ENCODE results near the gene ATN1.

DNA sequence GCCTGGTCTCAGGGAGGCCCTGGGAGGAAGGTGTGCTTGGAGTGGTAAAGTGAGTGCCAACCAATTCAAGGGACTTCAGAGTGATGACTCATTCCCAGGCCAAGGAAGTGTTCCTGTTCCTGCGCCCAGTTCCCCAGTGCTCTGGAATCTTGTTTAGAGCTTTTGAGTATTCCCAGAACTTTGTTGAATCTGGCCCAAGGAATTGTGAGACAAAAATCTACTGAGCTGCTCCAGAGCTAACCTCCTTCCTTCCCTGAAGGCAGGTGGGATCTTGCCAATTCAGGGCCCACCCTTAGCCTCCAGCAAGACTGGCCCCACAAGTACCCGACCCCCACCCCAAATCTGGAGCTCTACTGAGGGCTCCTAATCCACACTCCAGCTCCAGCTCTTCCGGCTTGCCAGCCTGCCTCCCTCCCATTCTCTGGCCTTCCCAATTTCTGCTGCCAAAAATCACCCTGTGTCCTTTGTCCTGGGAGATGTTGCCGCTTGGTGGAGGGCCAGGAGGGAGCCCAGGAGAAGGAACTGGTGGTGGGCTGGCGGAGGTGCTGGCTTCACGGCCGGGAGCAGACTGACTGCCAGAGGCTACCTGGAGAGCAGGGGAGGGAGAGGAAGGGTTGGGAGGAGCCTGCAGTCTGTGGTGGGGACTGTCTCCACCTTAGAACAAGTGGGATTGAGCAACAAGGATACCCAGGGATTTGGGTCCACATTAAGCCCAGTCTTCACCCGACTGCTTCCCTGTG lies 2.0 kb upstream of the ATN1 start:
- TF ChIP-seq, protein P1, sequence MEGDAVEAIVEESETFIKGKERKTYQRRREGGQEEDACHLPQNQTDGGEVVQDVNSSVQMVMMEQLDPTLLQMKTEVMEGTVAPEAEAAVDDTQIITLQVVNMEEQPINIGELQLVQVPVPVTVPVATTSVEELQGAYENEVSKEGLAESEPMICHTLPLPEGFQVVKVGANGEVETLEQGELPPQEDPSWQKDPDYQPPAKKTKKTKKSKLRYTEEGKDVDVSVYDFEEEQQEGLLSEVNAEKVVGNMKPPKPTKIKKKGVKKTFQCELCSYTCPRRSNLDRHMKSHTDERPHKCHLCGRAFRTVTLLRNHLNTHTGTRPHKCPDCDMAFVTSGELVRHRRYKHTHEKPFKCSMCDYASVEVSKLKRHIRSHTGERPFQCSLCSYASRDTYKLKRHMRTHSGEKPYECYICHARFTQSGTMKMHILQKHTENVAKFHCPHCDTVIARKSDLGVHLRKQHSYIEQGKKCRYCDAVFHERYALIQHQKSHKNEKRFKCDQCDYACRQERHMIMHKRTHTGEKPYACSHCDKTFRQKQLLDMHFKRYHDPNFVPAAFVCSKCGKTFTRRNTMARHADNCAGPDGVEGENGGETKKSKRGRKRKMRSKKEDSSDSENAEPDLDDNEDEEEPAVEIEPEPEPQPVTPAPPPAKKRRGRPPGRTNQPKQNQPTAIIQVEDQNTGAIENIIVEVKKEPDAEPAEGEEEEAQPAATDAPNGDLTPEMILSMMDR (IDR thresholded peaks at IDR 0.05) = peak in 1 of 4 experiments; percentile 24
- TF ChIP-seq POLR2A (IDR thresholded peaks at IDR 0.05) (peak in 1 of 2 donors; percentile 28), POLR2AphosphoS5 (IDR thresholded peaks at IDR 0.05) (peak; percentile 46 to 76 (median 71)), EP300 (IDR thresholded peaks at IDR 0.05) (peak in 2 of 4 donors; percentile 10 to 14)

Data from sigmoid colon (tissue), 4 donors.